T-cell (primary cell): ENCODE data around the gene RINL. TPM values are rescaled to one million over a fixed set of nuclear protein-coding genes. Genes with fewer than 3 reads are reported as not detected.

ENCODE experiments used
- ATAC-seq, 4 experiments: fragments of 200-7000 bp in 3 of 4; fragments of 150-1000 bp in 1 of 4; cut with Tn5 transposase; replicated peaks in 1 of 4; 1 replicate in 3 of 4; 2 replicates in 1 of 4; pipeline ENCODE4 v1.10.0; 2021; ENCODE audit warnings: moderate library complexity in 3 of 4, mild to moderate bottlenecking in 2 of 4, moderate number of reproducible peaks in 1 of 4
- CTCF ChIA-PET, 2 donors: fragments of 300-600 bp; sonication (Branson Sonifier 250); formaldehyde crosslinking; loops; one replicate each; lab custom pipeline; 2022; ENCODE audit warnings: antibody characterized with exemption in 2 of 2; lab: Charles Lee
- POLR2A ChIA-PET, 2 donors: fragments of 300-600 bp; sonication (Branson Sonifier 250); formaldehyde crosslinking; loops; one replicate each; lab custom pipeline; 2022; ENCODE audit warnings: antibody characterized with exemption in 2 of 2; lab: Charles Lee
- DNase-seq, 35 experiments: peaks; one replicate each; pipeline versions ENCODE4 v3.0.0 to v3.0.0-alpha.2; 2013 to 2023
- H3K27ac ChIP-seq: one replicate; pipeline ENCODE4 v1.5.1; 2013; ENCODE audit warnings: low read length
- H3K27me3 ChIP-seq, 2 experiments: replicated peaks in 1 of 2; 1 replicate in 1 of 2; 2 replicates in 1 of 2; pipeline versions ENCODE4 v1.6.1 to v1.7.0; 2013; ENCODE audit warnings: low read length in 1 of 2, mixed read lengths in 1 of 2; ENCODE audit not compliant: control insufficient read depth in 2 of 2, insufficient read depth in 2 of 2; ENCODE audit errors: extremely low read depth in 1 of 2
- H3K36me3 ChIP-seq, 2 donors: 1 replicate in 1 of 2; 2 replicates in 1 of 2; pipeline versions ENCODE4 v1.6.1 to v1.7.0; 2013; ENCODE audit warnings: low read length in 1 of 2; ENCODE audit not compliant: control insufficient read depth in 2 of 2, insufficient read depth in 1 of 2; ENCODE audit errors: extremely low read depth in 1 of 2
- H3K4me1 ChIP-seq, 2 experiments: 1 replicate in 1 of 2; 2 replicates in 1 of 2; pipeline versions ENCODE4 v1.6.1 to v1.7.0; 2013; ENCODE audit warnings: low read length in 2 of 2, mixed read lengths in 1 of 2; ENCODE audit not compliant: insufficient read depth in 2 of 2, control insufficient read depth in 1 of 2; ENCODE audit errors: extremely low read depth in 1 of 2
- H3K4me3 ChIP-seq, 2 donors: 1 replicate in 1 of 2; 2 replicates in 1 of 2; pipeline versions ENCODE4 v1.5.1 to v1.7.0; 2013; ENCODE audit warnings: mild to moderate bottlenecking in 2 of 2, low read length in 1 of 2, moderate library complexity in 1 of 2; ENCODE audit not compliant: control insufficient read depth in 1 of 2; ENCODE audit errors: extremely low read depth in 1 of 2
- H3K9me3 ChIP-seq: 2 replicates; pipeline ENCODE4 v1.7.0; 2013
- H3K27ac Mint-ChIP-seq, 2 donors: one replicate each; pipeline ENCODE4 v1.8.0; 2020 to 2021; ENCODE audit warnings: mild to moderate bottlenecking in 2 of 2, mixed read lengths in 2 of 2
- H3K27me3 Mint-ChIP-seq, 2 donors: one replicate each; pipeline ENCODE4 v1.8.0; 2021 to 2022; ENCODE audit warnings: mixed read lengths in 2 of 2
- H3K36me3 Mint-ChIP-seq: one replicate; pipeline ENCODE4 v1.8.0; 2021; ENCODE audit warnings: mixed read lengths
- H3K4me1 Mint-ChIP-seq, 3 donors: one replicate each; pipeline ENCODE4 v1.8.0; 2020 to 2022; ENCODE audit warnings: mixed read lengths in 3 of 3, mild to moderate bottlenecking in 1 of 3
- H3K4me3 Mint-ChIP-seq, 3 donors: one replicate each; pipeline ENCODE4 v1.8.0; 2020 to 2022; ENCODE audit warnings: mild to moderate bottlenecking in 3 of 3, mixed read lengths in 3 of 3, moderate library complexity in 3 of 3
- H3K9me3 Mint-ChIP-seq, 3 donors: one replicate each; pipeline ENCODE4 v1.8.0; 2020 to 2022; ENCODE audit warnings: mixed read lengths in 3 of 3
- WGBS: methylation state at CpG from one replicate; pipeline ENCODE4 v1.1.5; 2013; ENCODE audit warnings: missing lambda C conversion rate; ENCODE audit not compliant: insufficient coverage; 5-methylcytosine and 5-hydroxymethylcytosine counted together
- total RNA-seq, 35 experiments: library from RNA in 6 of 35; stranded (reverse) in 6 of 35; fragments of 120-200 nt in 1 of 35; gene quantifications; one replicate each; pipeline versions ENCODE4 v1.2.1 to v1.2.4 and lab custom pipeline; 2013 to 2026

Gene RINL
- total RNA-seq, 5 donors from 2014 or later (not counting 1 experiment from before 2014, with no cell fraction given) = 44.2 to 81.3 (median 71.0) TPM

- no peaks in the 10 kb centered on the region for H3K27me3 ChIP-seq
- peaks cover 9 to 46% of the 10 kb centered on the region in 2 experiments for H3K4me1 ChIP-seq
- H3K36me3 ChIP-seq = peaks cover 0 to 28% of the 10 kb centered on the region in 2 donors
- DNase-seq = no peak
- no peaks in the 10 kb centered on the region for H3K9me3 Mint-ChIP-seq
- POLR2A ChIA-PET = interaction anchor here in 1 of 2 donors (0.6 kb wide), 1 partner anchor 77 kb away, joined by 4 read pairs; no protein-coding TSS in a partner anchor
- H3K27ac Mint-ChIP-seq = peak overlapping the region; percentile 81 to 89
- WGBS = 92% methylated on average over 17 of the region's 19 CpGs
- peak overlapping the region; percentile 28 to 51 for H3K4me3 ChIP-seq
- H3K36me3 Mint-ChIP-seq = peaks cover 14% of the 10 kb centered on the region
- no peaks in the 10 kb centered on the region for H3K27me3 Mint-ChIP-seq
- no peaks in the 10 kb centered on the region for H3K9me3 ChIP-seq
- CTCF ChIA-PET = interaction anchor here in 1 of 2 donors (0.7 to 1.0 kb wide), 2 partner anchors 13 to 20 kb away, joined by 3 to 5 read pairs; no protein-coding TSS in a partner anchor
- peak overlapping the region; percentile 83 to 90 (median 83) for H3K4me3 Mint-ChIP-seq
- H3K27ac ChIP-seq = peak overlapping the region; percentile 63
- H3K4me1 Mint-ChIP-seq = peaks cover 40 to 43% (median 41%) of the 10 kb centered on the region in 3 donors
- ATAC-seq = no peak
Observed at GRCh38 chr19:38870612-38871011, 7.5 kb downstream of the RINL start.

GRCh38 chr19:38869836-38870607 is 8.1 kb downstream of the RINL start:
- Histone ChIP-seq H3K4me1 (peaks cover 12 to 52% of the 10 kb centered on the region in 2 experiments), H3K27ac (peak overlapping the region; percentile 69), H3K4me3 (peak overlapping the region; percentile 61 to 72), H3K36me3 (peaks cover 0 to 28% of the 10 kb centered on the region in 2 donors), H3K9me3 (no peaks in the 10 kb centered on the region), H3K27me3 (no peaks in the 10 kb centered on the region)
- Mint-ChIP-seq H3K27ac (peak overlapping the region; percentile 90 to 92), H3K4me3 (peak overlapping the region; percentile 83 to 90 (median 83)), H3K9me3 (no peaks in the 10 kb centered on the region), H3K27me3 (no peaks in the 10 kb centered on the region), H3K4me1 (peaks cover 44 to 49% (median 46%) of the 10 kb centered on the region in 3 donors), H3K36me3 (peaks cover 14% of the 10 kb centered on the region)
- ChIA-PET CTCF (interaction anchor here (0.7 to 1.1 kb wide), 4 partner anchors 13 to 100 kb away, joined by 3 to 5 read pairs (median 4); no protein-coding TSS in a partner anchor), POLR2A (interaction anchor here in 1 of 2 donors (1.2 kb wide), 1 partner anchor 38 kb away, joined by 3 read pairs; the partner anchor contains the start of gene ECH1)
- peak; percentile 93 to 98 (median 96) for ATAC-seq
- WGBS = under 1% methylated on average over 42 of the region's 62 CpGs
- DNase-seq = peak; percentile 81 to 98 (median 90)

- Mint-ChIP-seq H3K27ac (peak overlapping the region; percentile 90 to 92), H3K4me1 (peaks cover 52 to 57% (median 54%) of the 10 kb centered on the region in 3 donors), H3K9me3 (no peaks in the 10 kb centered on the region), H3K4me3 (peak overlapping the region; percentile 83 to 90 (median 83)), H3K36me3 (peaks cover 14% of the 10 kb centered on the region), H3K27me3 (no peaks in the 10 kb centered on the region)
- CTCF ChIA-PET = interaction anchor here (1.0 to 1.2 kb wide), 3 partner anchors 17 to 99 kb away, joined by 3 to 6 read pairs (median 4); no protein-coding TSS in a partner anchor
- ATAC-seq (peak in 1 of 4 experiments; percentile 14), DNase-seq (peak in 3 of 35 experiments; percentile 18 to 46 (median 32))
- POLR2A ChIA-PET = interaction anchor here (0.5 to 1.2 kb wide), 3 partner anchors 37 to 114 kb away, joined by 3 to 4 read pairs (median 3); partner anchors contain the start of gene ECH1 (in 1 of the 2)
- Histone ChIP-seq H3K27me3 (no peaks in the 10 kb centered on the region), H3K4me1 (peaks cover 19 to 59% of the 10 kb centered on the region in 2 experiments), H3K36me3 (peaks cover 0 to 26% of the 10 kb centered on the region in 2 donors), H3K27ac (peak overlapping the region; percentile 69), H3K9me3 (no peaks in the 10 kb centered on the region), H3K4me3 (peak overlapping the region; percentile 61 to 72)
- WGBS = 14% methylated on average over 34 of the region's 34 CpGs
Observed at GRCh38 chr19:38869160-38869835, 8.8 kb downstream of the RINL start.

- Mint-ChIP-seq H3K27ac (peak overlapping the region; percentile 90 to 92), H3K4me3 (peak overlapping the region; percentile 52 to 90 (median 83)), H3K4me1 (peaks cover 54 to 58% (median 54%) of the 10 kb centered on the region in 3 donors), H3K27me3 (no peaks in the 10 kb centered on the region), H3K36me3 (peaks cover 10% of the 10 kb centered on the region), H3K9me3 (no peaks in the 10 kb centered on the region)
- Histone ChIP-seq H3K27ac (peak overlapping the region; percentile 69), H3K4me3 (peak overlapping the region in 1 of 2 donors; percentile 72), H3K4me1 (peaks cover 20 to 67% of the 10 kb centered on the region in 2 experiments), H3K27me3 (no peaks in the 10 kb centered on the region), H3K9me3 (no peaks in the 10 kb centered on the region), H3K36me3 (peaks cover 0 to 23% of the 10 kb centered on the region in 2 donors)
- DNase-seq = no peak
- no peak for ATAC-seq
- WGBS = 83% methylated on average over 2 of the region's 6 CpGs
- POLR2A ChIA-PET = interaction anchor here (0.5 to 1.2 kb wide), 2 partner anchors 36 kb away, joined by 3 to 4 read pairs; partner anchors contain the start of gene ECH1 (in 1 of the 2)
- CTCF ChIA-PET = interaction anchor here (1.1 to 1.2 kb wide), 2 partner anchors 26 to 98 kb away, joined by 3 to 6 read pairs; no protein-coding TSS in a partner anchor
Observed at GRCh38 chr19:38868551-38868950, 9.5 kb downstream of the RINL start.

- H3K27me3 Mint-ChIP-seq = no peaks in the 10 kb centered on the region
- 100% methylated on average over 4 of the region's 10 CpGs for WGBS
- CTCF ChIA-PET = no interaction called here
- peak overlapping the region in 1 of 2 donors; percentile 73 for H3K27ac Mint-ChIP-seq
- peaks cover 5% of the 10 kb centered on the region for H3K36me3 Mint-ChIP-seq
- no peaks in the 10 kb centered on the region for H3K9me3 Mint-ChIP-seq
- H3K9me3 ChIP-seq = no peaks in the 10 kb centered on the region
- POLR2A ChIA-PET = interaction anchor here (0.6 to 0.7 kb wide), 4 partner anchors 8 to 877 kb away, joined by 4 to 6 read pairs (median 4); no protein-coding TSS in a partner anchor
- peaks cover 48 to 58% (median 57%) of the 10 kb centered on the region in 3 donors for H3K4me1 Mint-ChIP-seq
- ATAC-seq (no peak), DNase-seq (no peak)
- H3K4me3 Mint-ChIP-seq = no peak overlapping the region
- peaks cover 0 to 15% of the 10 kb centered on the region in 2 donors for H3K36me3 ChIP-seq
- no peak overlapping the region for H3K4me3 ChIP-seq
- peaks cover 20 to 68% of the 10 kb centered on the region in 2 experiments for H3K4me1 ChIP-seq
- no peaks in the 10 kb centered on the region for H3K27me3 ChIP-seq
- H3K27ac ChIP-seq = no peak overlapping the region
Observed at GRCh38 chr19:38867171-38867780, 10.8 kb downstream of the RINL start.
